HG03280 (cell line): Measurements from ENCODE around the gene ERCC6L.
A peak's percentile ranks its signal among the peaks of the same experiment; 100 is the strongest.
"Not testable (repeated sequence)": the region's sequence is repeated elsewhere in the genome, so short reads cannot be mapped to it uniquely, and the experiment has no call there.

Experiments used
- ATAC-seq: cut with Tn5 transposase; IDR thresholded peaks from one replicate; pipeline ENCODE4 v1.9.1; 2021; ENCODE audit warnings: mild to moderate bottlenecking, moderate library complexity; ENCODE audit not compliant: unreplicated experiment

Gene ERCC6L

DNA sequence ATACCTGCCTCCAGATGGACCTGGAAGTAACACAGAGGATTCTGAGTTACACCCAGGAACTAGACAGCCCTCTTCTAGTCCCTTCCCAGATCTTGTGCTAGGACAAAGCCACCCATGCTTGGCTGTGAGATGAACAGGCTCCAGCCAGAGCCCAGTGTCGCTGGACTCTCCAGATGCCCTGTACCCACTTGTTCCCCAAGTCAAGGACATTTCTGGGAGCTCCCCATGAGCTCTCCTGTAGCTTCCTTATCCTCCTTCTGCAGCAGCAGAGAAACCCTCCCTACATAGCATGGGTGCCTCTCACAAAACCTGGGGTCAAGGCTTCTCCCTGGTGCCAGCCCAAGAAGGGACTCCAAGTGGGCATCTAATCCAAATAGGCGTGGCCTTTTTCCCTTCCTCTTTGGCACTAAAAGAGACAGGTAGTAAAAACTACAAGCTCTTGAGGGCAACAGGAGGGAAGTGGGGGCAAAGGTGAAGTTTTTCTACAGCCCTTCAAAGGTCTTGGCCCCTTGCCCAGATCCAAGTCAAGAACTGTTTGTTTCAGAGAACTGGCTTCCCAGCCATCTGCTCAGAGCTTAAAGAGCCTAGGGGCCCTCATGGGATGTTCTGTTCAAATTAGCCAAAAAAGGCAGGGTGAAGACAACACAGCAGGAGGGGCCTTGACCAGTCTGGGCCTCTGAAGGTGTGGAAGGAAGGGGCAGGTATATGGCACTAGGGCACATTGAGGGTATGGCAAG is 8.5 kb upstream of the ERCC6L start:
- ATAC-seq, result no peak

DNA sequence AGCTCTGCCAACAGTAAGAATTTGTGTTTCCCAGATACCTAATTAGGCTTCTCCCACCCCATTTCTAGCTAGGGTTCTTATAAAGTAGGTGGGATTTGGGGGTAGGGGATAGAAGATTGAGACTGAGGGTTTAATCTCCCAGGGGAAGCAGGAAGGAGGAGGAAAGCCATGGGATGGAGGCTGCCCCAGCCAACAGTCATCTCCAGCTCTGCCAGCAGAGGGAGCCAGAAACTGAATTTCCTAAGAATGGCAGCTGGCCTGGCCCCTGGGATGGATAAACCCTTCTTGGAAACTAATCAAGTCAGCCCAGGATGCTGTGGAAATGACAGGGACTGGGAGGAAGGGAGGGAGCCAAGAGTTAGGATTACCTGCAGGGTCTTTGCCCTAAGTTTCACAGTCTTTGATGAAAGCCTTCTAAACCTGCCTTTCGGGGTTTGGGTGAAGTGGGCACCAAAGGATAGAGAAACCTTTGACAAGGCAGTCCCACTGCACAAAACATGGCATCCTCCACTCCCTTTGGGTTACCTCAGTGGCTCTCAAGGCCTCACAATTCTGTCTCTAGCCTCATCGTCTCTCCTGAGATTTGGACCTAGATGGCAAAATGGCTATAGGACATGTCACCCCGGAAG is 6.7 kb upstream of the ERCC6L start:
- ATAC-seq, result no peak

DNA sequence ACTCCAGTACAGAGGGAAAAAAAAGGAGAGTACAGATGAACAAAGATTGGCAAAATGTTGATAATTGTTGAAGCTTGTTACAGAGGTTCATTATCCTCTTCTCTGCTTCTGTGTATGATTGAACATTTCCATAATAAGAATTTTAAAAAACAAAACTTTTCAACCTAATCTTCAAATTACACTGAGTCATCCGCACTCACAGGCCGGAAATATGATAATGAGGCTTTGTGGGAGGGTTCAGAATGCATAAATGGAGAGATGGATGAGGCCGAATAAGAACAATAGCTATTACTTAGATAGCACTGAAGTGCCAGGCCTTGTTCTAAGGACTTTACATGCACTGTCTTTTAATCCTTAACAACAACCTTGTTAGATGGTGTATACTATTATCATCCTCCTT is 4.6 kb upstream of the ERCC6L start:
- ATAC-seq, result no peak

DNA sequence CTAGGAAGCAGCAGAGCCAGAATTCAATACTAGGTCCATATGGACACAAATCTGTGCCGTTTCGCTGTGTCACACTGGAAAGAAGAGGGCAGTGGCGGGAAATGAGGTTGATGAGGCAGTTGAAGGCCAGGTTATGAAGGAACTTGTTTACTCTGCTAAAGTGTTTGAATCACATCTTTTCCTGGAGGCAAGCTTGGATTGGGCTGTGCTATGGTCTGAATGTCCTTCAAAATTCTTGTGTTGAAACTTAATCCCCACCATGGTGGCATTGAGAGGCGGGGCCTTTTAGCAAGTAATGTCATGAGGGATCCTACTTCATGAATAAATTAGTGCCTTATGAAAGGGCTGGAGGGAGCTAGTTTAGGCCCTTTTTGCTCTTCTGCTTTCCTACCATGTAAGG is 2.1 kb upstream of the ERCC6L start:
- ATAC-seq, result no peak

DNA sequence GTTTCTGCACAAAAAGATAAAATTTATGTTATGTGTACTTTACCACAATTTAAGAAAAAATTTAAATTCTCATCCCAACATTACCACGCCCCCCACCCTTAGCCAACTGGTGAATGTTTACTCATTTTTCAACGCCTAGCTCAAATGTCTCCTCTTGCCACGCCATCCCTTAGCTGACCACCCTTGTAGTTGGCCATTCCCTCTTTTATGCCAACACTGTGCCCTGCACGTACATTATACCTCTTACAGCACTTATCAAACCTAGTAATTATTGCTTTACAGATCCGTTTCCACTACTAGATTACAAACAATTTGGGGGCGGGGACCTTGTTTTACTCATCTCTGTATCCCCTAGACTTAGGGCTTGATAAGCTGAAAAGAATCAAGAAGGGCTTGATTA is 644 bp downstream of the ERCC6L start:
- no peak for ATAC-seq

DNA sequence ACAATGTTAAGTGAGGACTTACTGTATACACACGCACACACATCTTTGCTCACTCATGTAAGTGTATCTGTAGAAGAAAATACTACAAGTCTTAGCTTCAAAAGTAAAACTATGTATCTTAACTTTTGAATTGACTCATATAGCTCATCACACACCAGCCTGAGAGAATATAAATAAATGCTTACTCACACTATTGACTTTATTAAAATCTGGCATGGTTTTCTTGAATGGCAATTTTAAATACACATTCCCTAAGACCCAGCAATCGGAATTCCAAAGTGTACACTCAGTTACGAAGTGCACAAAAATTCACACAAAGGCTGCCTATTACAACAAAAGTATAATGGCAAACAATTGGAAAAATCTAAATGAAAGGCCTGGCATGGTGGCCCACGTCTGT is 2.0 kb downstream of the ERCC6L start:
- no peak for ATAC-seq

DNA sequence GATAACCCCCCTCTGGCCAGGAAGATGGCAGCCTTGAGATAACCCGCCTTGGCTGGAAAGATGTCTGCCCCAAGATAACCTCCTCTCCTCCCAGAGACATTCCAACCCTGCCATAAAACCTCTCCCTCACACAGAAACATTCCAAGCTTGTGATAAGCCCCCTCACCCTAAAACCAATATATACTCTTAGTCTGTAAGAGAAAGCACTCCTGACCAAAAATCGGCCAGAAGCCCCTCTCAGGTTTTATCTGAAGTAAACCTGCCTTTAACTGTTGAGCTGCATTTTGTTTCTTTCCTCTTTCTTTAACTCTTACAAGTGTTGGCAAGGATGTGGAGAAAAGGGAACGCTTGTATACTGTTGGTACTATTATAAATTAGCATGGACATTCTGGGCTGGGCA is 8.5 kb downstream of the ERCC6L start:
- ATAC-seq, result no peak

DNA sequence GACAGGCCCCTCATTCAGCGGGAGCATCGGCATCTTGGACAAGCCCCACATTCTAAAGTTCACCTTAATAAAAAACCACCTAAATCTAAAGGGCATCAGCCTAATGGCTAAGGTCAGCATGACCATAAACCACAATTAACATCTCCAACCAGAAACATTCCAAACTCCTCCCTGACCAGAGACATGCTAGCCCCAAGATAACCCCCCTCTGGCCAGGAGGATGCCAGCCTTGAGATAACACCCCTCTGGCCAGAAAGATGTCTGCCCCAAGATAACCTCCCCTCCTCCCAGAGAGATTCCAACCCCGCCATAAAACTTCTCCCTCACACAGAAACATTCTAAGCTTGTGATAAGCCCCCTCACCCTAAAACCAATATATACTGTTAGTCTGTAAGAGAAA is 18.5 kb downstream of the ERCC6L start:
- ATAC-seq, result not testable (repeated sequence)

DNA sequence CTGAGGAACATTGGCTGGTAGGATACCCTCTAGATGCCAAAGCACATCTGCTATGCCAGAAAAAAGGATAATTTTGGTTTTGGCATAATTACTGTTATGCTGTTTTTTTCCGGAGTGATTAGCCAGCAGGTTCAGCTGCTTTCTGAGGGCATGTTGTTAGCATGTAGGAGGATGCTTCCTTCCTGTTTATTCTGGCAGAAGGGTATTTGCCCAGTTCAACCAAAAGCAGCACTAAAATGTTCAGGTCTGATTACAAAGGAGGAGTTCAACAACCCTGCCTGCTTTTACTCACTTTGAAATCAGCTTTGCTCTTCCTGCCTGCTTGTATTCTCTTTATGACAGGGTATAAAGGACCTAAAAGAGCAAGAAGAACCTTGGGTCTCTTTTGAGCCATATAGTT is 21.9 kb downstream of the ERCC6L start:
- no peak for ATAC-seq

DNA sequence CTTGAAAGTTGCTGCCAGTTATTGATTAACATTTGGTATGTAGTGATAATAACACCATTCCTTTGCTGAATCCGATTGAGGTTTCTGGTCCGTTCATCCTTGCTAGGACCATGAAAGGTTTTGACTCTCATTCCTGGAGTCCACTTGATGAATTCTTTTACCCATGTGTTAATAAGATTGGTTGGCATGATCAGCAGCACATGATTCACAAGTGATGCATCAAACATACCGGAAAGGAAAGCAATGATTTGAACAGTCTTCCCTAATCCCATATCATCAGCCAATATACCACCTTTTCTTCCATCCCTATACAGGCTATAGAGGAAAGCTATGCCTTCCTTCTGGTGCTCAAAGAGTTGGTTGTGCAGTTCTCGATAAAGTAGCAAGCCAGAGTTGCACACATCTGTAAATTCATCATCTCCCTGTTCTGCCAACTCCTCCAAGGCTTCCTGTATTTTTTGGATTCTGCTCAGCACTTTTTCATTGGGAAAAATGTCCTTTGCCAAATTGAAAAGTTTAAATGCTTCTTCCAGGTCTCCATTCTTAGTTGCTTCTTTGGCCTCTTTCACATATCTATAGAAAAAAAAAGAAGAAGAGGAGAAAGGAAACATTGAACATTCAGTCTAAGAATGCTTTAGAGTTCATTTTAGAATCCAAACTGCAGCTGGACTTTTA is 30.6 kb downstream of the ERCC6L start:
- ATAC-seq, result no peak

DNA sequence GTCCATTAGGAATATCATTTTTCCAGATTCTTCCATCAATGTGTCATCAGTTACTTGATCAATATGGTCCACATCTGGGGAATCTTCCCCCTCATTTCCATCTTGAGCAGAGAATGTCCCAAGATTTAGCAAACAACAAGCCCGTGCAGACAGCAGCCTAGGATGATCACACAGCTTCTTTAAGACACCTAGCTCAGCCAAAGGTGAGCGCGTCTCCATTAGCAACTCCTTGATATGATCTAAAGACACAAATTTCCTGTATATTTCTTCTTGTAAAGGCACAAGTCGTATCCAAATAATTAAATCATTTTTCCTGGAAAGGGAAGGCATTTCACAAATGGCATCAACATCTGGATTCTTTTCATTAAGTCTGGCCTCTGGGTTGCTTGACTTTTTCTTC is 31.5 kb downstream of the ERCC6L start:
- no peak for ATAC-seq

DNA sequence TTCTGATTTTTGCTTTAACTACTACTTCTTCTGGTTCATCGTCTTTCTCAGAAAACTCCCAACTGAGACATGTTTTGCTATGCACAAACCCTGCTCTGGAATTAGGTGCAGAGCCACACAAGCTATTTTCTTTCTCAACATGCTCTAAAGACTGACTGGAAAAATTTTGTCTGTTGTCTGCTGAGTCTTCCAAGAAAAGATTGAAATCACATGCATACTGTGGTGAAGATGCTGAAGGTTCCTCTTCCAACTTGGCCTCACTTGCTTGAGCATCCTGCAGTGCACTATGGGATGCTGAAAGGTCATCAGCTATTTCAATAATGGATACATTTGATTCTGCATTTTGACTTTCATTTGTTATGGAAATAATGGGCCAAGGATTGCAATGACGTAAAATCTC is 33.1 kb downstream of the ERCC6L start:
- no peak for ATAC-seq

DNA sequence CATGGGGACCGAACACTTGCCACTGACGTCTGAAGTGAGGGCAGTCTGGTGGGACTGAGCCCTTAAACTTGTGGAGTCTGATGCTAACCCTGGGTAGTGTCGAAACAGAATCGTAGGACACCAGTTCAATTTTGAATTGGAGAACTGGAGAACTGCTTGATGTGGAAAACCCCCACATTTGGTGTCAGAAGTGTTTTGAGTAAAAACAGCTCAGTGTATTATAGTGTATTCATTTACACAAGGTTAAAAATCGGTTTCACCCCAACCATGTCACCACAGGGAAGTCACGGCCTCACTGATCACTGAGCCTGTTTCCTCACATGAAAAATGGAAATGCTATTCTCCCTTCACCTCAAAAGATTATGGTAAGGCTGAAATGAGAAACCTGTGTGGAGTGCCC is 35.4 kb downstream of the ERCC6L start:
- ATAC-seq, result no peak

DNA sequence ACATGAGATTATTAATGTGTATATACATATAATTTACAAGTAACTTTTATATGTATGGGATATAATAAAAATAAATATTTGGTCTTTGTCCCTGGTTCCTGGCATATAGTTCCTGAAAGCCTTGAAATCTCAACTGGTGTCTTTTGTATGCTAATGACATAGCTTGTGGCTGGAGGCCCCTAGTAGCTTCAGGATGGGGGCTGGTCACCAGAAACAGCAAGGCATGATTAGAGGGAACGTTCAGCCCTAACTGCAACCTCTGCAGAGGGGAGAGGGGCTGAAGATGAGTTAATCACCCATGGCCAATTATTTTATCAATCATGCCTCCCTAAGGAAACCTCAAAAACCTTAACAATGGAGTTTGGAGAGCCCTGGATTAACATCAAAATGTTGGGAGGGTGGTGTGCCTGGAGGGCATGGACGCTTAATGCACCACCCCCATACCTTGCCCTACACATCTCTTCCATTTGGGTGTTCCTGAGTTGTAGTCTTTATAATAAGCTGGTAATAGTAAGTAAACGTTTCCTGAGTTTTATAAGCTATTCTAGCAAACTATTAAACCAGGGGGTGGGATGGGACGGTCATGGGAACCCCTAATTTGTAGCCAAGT is 35.9 kb downstream of the ERCC6L start:
- no peak for ATAC-seq

DNA sequence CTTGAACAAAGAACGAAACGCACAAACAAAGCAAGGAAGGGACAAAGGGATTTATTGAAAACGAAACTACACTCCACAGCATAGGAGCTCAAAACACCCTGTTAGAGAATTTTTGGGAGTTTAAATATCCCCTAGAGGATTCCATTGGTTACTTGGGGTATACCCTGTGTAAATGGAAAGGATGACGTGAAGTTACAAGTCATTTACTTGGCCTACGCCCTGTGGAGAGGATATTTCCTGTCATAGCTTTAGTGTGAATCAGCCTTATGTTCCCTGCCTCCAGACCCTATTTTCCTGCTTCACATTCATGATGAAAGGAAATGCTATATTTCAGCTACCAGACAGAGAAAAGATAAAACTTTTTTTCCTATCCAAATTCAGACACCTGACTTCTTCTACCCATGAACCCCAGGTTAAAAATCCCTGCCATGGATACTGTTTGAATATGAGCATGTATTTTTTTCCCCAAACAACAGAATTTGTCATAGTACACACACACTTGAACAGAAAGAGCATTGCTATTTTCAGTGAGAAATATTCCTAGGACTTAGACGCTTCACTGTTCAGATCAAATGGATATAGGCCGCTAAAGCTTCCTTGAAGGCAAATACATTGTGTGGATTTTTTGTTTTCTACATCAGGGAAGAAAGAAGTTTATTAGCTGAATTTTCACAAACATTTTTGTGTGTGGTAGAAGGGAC is 36.8 kb downstream of the ERCC6L start:
- ATAC-seq, result no peak

DNA sequence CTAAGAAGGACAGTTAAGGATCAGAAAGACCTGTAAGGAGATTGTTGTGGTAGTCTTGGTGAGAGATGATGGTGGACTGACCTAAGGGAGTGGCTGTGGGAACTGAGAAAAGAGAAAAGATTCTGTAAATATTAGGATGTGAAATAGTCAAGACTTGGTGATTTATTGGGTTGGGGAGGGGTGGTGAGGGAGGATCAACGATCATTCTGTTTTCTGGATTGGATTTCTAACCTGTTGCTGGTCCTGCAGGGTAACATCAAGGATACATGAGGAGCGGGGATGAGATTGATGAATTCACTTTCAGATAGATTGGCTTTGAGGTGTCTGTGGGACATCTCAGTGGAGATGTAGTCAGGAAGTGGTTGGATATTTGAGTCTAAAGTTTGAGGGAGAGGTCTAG is 55.9 kb downstream of the ERCC6L start:
- ATAC-seq, result no peak

DNA sequence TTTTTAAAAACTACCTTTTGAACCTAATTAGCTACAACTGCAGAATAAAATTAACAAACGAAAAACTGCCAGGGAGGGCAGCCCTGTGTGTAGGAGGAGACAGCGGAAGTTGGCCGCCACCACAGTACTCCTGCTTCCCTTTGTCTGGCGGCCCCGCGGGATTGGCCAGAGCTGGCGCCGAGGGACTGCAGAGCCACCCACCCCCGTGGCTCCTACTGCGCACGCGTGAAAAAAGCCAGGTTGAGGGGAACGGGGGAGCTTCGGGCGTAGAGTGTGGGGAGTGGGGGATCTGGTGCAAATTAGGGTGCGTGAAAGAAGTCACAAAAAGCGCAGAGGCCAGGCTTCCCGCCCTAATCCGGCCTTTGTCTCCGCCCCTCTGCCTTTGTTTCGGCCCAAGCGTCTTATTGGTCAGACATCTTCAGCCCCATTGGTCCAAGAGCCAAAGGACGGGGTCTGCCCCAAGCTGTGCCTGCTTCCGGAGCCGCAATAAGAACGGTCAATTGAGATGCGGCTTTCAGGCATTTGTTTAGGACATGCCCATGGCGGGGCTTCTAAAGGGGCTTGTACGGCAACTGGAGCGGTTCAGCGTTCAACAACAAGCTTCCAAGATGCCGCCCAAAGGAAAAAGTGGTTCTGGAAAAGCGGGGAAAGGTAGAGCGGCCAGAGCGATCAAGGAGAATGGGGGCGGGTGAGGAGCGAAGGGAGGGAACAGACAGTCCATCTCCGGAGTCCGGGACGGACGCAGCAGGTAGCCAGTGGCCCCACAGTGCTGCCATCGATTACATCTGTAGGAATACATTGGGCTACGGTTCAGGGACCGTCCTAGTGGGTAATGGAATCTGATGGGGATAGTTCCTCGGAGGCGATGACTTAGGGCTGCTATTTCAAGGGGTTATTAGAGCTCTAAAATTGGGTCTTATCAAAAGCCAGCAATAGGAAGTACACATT is 57.4 kb downstream of the ERCC6L start, which contains the start of gene PIN4:
TSS of gene PIN4 (plus strand) at position 580 of the 948 bp plus-strand sequence. CDS start at position 609, 29 bp downstream.
- peak; percentile 98 for ATAC-seq

DNA sequence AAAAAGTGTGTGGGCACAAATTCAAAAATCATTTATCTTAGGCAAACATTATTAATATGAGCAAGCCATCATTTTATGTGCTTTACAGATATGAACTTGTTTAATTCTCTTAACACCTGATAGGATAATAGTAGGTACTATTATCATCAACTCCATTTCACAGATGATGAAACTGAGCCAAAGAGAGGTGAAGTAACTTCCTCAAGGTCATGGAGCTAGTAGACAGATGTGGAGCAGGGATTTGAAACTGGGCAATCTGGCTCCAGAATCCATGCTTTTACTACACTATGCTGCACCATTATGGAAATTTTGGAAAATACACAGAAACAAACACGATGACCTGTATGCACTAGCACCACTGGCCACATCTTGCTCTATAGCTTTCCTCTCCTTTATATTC is 58.3 kb downstream of the ERCC6L start:
- no peak for ATAC-seq

DNA sequence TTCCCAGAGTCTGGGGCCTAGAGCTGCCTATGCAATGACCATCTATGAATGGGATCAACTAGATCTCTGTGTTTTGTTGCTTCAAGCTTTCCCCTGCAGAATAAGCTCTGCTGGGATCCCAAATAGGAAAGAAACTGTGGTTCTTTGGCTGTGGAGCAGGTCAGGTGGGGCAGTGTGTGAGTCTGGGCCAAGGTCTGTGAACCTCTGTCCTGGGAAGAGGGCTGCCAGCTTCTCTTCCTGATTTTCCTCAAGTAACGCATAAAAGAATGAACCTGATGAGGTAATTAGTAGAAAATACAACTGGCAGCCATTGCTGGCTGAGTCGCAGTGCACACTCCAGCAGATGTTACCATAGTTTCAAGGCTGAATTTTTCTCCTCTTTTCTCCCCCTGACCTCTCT is 61.8 kb downstream of the ERCC6L start:
- ATAC-seq, result no peak

DNA sequence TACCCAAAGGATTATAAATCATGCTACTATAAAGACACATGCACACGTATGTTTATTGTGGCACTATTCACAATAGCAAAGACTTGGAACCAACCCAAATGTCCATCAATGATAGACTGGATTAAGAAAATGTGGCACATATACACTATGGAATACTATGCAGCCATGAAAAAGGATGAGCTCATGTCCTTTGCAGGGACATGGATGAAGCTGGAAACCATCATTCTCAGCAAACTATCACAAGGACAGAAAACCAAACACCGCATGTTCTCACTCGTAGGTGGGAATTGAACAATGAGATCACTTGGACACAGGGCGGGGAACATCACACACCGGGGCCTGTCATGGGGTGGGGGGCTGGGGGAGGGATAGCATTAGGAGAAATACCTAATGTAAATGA is 62.5 kb downstream of the ERCC6L start:
- ATAC-seq, result not testable (repeated sequence)
